ENCODE measurements around the gene OTUD6A.

OTUD6A gene

DNA sequence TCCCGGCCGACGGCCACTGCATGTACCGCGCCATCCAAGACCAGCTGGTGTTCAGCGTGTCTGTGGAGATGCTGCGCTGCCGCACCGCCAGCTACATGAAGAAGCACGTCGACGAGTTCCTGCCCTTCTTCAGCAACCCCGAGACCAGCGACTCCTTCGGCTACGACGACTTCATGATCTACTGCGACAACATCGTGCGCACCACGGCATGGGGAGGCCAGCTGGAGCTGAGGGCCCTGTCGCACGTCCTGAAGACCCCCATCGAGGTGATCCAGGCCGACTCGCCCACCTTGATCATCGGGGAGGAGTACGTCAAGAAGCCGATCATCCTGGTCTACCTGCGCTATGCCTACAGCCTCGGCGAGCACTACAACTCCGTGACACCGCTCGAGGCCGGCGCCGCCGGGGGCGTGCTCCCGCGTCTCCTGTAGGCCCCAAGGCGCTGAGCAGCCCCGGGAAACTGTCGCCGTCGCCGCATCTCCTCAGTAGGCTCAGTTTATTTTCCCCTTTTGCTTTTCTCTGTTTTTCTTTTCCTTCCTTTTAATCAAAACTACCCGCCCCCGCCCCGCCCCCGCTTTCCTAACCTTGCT is 799 bp downstream of the OTUD6A start:
- TF ChIP-seq Cebpa-rat (IDR thresholded peaks at IDR 0.05): no peak
- Histone ChIP-seq H3K9ac (no peak overlapping the region), H3K36me3 (no peaks in the 10 kb centered on the region), H3K4me3 (no peak overlapping the region), H4K20me1 (0 out of 22 replicates have a peak, but pooled peaks cover 0 to 16% (median 0%) of the 10 kb centered on the region in 11 experiments), H3K4me2 (no peak overlapping the region), H3K27me3 (peaks cover 34 to 70% (median 52%) of the 10 kb centered on the region in 11 experiments), H3K27ac (no peak overlapping the region), H3K9me3 (replicated peaks in 1 of 11) (peaks cover 13 to 23% (median 17%) of the 10 kb centered on the region in 11 experiments), H3K4me1 (no peaks in the 10 kb centered on the region)

DNA sequence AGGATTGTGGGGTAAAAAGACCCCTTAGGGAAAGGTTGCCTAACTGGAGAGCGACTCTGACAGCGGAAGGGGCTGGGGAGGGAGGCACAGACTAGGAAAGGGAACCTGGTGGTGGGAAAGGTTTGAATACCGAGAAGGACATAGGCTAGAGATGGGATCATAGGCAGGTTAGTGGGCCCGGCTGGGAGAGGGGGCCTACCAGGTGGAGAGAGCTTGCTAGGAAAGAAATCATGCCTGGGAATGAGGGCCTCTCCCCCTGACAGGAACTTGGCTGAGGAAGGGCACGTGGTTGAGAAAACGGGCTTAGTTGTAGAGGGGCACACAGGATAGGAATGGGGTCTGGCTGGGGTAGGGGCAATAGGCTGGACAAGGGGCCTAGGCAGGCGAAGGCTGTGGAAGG is 4.4 kb downstream of the OTUD6A start:
- H3K27ac ChIP-seq: no peak overlapping the region
- no peaks in the 10 kb centered on the region for H3K4me1 ChIP-seq
- H3K9ac ChIP-seq: no peak overlapping the region
- no peak overlapping the region for H3K4me2 ChIP-seq
- peaks cover 57 to 82% (median 68%) of the 10 kb centered on the region in 11 experiments for H3K27me3 ChIP-seq
- H3K4me3 ChIP-seq: no peak overlapping the region
- no peaks in the 10 kb centered on the region for H3K36me3 ChIP-seq
- peaks cover 13 to 16% (median 16%) of the 10 kb centered on the region in 11 experiments for H3K9me3 ChIP-seq (replicated peaks in 1 of 11)
- 0 out of 22 replicates have a peak, but pooled peaks cover 0 to 16% (median 0%) of the 10 kb centered on the region in 11 experiments for H4K20me1 ChIP-seq
- TF ChIP-seq Cebpa-rat (IDR thresholded peaks at IDR 0.05): no peak

DNA sequence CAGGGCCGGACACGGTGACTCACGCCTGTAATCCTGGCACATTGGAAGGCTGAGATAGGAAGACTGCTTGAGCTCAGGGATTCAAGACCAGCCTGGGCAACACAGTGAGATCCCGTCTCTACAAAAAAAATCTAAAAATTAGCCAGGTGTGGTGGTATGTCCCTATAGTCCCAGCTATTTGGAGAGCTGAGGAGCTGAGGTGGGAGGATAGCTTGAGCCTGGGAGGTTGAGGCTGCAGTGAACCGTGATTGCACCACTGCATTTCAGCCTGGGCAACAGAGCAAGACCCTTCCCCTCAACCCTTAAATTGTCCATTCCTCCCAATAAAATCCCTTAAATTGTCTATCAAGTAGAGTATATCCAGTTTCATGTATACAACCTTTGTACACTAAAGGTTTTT is 17.0 kb downstream of the OTUD6A start:
- no peaks in the 10 kb centered on the region for H3K4me1 ChIP-seq
- H3K4me2 ChIP-seq: no peak overlapping the region
- TF ChIP-seq Cebpa-rat (IDR thresholded peaks at IDR 0.05): no peak
- no peak overlapping the region for H3K4me3 ChIP-seq
- H3K36me3 ChIP-seq: no peaks in the 10 kb centered on the region
- no peaks in the 10 kb centered on the region for H4K20me1 ChIP-seq
- peaks cover 77 to 100% (median 96%) of the 10 kb centered on the region in 11 experiments for H3K27me3 ChIP-seq
- H3K9me3 ChIP-seq (replicated peaks in 1 of 11): peaks cover 13 to 27% (median 23%) of the 10 kb centered on the region in 11 experiments
- H3K9ac ChIP-seq: no peak overlapping the region
- H3K27ac ChIP-seq: no peak overlapping the region

DNA sequence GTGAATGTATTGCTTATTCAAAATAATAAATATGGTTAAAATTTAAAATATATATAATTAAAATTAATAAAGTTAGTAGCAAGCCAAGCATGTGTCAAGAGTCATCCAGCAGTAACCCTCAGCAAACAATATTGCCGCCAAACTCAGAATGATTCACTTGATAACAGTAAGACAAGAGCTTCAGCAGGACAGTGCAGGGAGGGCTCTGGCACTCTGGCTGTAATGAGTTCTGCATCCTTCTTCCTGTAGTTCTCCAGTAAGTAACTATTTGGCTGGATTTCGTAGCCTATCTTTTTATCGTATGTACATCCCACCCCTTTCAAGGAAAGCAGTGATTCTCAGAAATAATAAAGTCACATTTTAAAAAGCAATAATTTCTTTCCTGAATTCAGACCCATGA is 17.6 kb downstream of the OTUD6A start:
- no peaks in the 10 kb centered on the region for H3K4me1 ChIP-seq
- H4K20me1 ChIP-seq: no peaks in the 10 kb centered on the region
- peaks cover 79 to 100% (median 96%) of the 10 kb centered on the region in 11 experiments for H3K27me3 ChIP-seq
- no peak overlapping the region for H3K27ac ChIP-seq
- TF ChIP-seq Cebpa-rat (IDR thresholded peaks at IDR 0.05): no peak
- no peak overlapping the region for H3K4me3 ChIP-seq
- no peaks in the 10 kb centered on the region for H3K36me3 ChIP-seq
- H3K9me3 ChIP-seq (replicated peaks in 1 of 11): peaks cover 13 to 27% (median 23%) of the 10 kb centered on the region in 11 experiments
- no peak overlapping the region for H3K4me2 ChIP-seq
- no peak overlapping the region for H3K9ac ChIP-seq

DNA sequence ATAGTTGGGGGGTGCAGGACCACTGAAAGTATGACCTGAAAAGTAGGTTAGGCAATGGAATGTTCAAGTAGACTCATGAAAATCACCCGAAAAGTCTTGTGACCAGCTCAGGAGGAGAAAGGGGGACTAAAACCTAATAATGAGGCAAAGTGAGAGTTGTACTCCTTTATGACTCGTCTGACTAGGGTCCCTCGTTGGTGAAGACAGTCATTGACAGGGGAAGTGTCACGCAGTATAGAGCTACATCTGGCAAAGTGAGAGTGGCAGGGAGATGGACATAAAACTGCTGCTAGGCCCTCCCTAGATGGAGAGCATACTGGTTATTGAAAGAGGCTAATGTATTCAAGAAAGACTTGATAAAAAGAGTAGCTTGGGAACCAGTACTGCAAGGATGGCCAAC is 20.5 kb downstream of the OTUD6A start:
- Histone ChIP-seq H3K4me2 (no peak overlapping the region), H3K4me1 (no peaks in the 10 kb centered on the region), H3K27me3 (peaks cover 66 to 97% (median 90%) of the 10 kb centered on the region in 11 experiments), H3K4me3 (no peak overlapping the region), H3K36me3 (no peaks in the 10 kb centered on the region), H3K9me3 (replicated peaks in 1 of 11) (peaks cover 3 to 14% (median 8%) of the 10 kb centered on the region in 11 experiments; a peak in 16 of 22 replicates), H3K27ac (no peak overlapping the region), H3K9ac (no peak overlapping the region), H4K20me1 (no peaks in the 10 kb centered on the region)
- TF ChIP-seq Cebpa-rat (IDR thresholded peaks at IDR 0.05): no peak

DNA sequence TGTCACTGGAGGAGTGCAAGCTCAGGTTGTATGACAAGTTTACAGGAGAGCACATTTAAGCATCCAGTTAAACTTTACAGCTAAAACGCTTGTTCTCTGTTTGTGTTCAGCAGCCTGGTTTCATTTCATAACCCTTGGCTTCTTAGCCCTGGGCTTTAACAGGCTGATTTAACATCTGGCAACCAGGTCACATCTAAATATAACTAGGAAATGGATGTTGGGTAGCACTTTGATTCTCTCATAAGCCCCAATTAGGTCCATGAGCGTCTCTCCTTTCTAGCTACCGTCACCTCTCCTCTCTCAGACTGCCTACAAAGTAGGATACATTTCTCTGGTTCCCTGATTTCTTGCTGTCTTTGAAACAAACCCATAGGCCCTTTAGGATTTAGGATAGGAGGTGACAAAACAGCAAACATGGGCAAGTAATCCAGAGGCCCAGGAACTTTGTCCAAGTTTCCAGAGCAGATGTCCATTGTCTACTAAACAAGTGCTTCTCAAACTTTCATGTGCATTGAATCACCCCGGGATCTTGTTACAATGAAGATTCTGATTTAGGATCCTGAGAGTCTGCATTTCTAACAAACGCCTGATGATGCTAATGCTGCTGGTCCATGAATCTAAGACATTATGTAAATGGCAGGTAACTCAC is 22.5 kb downstream of the OTUD6A start:
- Histone ChIP-seq H4K20me1 (no peaks in the 10 kb centered on the region; a peak in 1 of 22 replicates), H3K9ac (no peak overlapping the region), H3K4me1 (peaks cover 0 to 15% (median 1%) of the 10 kb centered on the region in 10 experiments; a peak in 8 of 20 replicates), H3K9me3 (replicated peaks in 1 of 11) (no peaks in the 10 kb centered on the region), H3K36me3 (no peaks in the 10 kb centered on the region), H3K4me2 (no peak overlapping the region), H3K27ac (no peak overlapping the region), H3K27me3 (peaks cover 60 to 97% (median 90%) of the 10 kb centered on the region in 11 experiments), H3K4me3 (no peak overlapping the region)
- TF ChIP-seq Cebpa-rat (IDR thresholded peaks at IDR 0.05): no peak

DNA sequence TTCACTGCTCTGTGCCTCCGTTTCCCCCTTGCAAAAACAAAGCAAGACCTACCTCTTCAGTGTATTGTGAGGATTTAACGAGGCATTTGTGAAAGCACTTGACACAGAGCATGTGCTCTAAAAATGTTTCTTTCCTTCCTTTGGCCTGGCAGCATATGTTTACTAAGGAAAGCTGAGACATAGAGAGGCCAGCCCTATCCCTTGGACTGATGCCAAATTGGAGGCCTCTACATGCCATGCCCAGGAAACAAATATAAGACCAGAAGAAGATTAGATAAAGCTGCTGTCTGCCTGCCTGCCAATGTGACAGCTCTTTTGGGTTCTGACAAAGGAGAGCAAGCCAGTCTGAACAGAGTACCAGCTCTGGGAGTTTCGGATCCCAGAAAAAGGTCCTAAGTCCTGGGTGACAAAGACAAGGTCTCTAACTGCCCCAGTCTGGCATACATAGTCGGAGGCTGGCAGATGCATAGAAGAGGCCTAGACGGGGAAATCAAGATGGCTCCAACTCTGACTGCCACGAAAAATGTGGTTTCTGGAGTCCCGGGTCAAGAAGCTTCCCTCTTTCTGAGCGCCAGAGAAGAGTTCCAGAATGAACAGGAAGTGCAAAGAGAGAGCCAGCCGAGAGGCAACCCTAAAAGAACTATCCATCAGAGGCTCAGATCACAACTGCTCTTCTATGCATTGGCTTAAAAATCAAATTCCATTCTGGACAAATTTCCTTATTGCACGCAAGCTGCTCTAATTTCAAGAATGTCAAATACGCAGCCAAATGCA is 25.8 kb downstream of the OTUD6A start:
- H3K9me3 ChIP-seq (replicated peaks in 1 of 11): no peaks in the 10 kb centered on the region; a peak in 1 of 22 replicates
- H3K27me3 ChIP-seq: peaks cover 68 to 100% (median 95%) of the 10 kb centered on the region in 11 experiments
- no peak overlapping the region for H3K9ac ChIP-seq
- no peak overlapping the region for H3K27ac ChIP-seq
- no peak for TF ChIP-seq Cebpa-rat (IDR thresholded peaks at IDR 0.05)
- no peak overlapping the region for H3K4me2 ChIP-seq
- peaks cover 0 to 23% (median 9%) of the 10 kb centered on the region in 10 experiments; a peak in 9 of 20 replicates for H3K4me1 ChIP-seq
- H3K4me3 ChIP-seq: no peak overlapping the region
- H3K36me3 ChIP-seq: no peaks in the 10 kb centered on the region
- H4K20me1 ChIP-seq: no peaks in the 10 kb centered on the region; a peak in 1 of 22 replicates

DNA sequence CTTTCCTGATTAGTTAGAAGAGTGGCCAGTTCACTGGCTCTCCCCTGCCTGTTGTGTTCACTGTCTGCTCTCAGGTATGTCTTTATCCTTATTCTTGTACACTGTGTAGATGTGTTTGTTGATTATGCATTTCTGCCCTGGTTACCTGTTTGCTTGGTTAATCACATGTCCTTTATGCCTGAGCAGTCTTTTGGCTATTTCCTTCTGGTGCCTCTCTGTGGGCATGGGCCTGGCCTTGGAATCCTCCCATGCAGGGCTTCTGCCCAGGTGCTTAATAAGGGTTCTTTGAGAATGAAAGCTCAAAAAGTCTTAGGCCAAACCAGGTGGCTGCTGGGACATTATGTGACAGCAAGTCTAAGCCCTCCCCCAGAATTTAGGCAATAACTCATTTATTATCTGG is 26.5 kb downstream of the OTUD6A start:
- Histone ChIP-seq H3K27ac (no peak overlapping the region), H3K27me3 (peaks cover 65 to 100% (median 95%) of the 10 kb centered on the region in 11 experiments), H4K20me1 (no peaks in the 10 kb centered on the region; a peak in 1 of 22 replicates), H3K9ac (no peak overlapping the region), H3K36me3 (no peaks in the 10 kb centered on the region), H3K4me1 (peaks cover 0 to 23% (median 9%) of the 10 kb centered on the region in 10 experiments; a peak in 9 of 20 replicates), H3K4me2 (peak overlapping the region in 2 of 11 experiments; percentile 2 to 47; a peak in 1 of 22 replicates), H3K9me3 (replicated peaks in 1 of 11) (no peaks in the 10 kb centered on the region; a peak in 1 of 22 replicates), H3K4me3 (no peak overlapping the region)
- no peak for TF ChIP-seq Cebpa-rat (IDR thresholded peaks at IDR 0.05)

All from BLaER1 treated with 17β-estradiol and CSF1 and Interleukin-3, amounts not matched to agents 10 nM and 100 nM (cell line).